Astrocyte of the spinal cord (primary cell): Measurements from ENCODE around the gene ACMSD.

Experiments
- DNase-seq: peaks from one replicate; pipeline ENCODE4 v3.0.0; 2011; ENCODE audit warnings: low read depth, low spot score
- H3K4me3 ChIP-seq: 2 replicates; pipeline ENCODE4 v1.5.1; 2011; ENCODE audit warnings: low read depth, mild to moderate bottlenecking, low read length, moderate library complexity
- in situ Hi-C: cut with HindIII; loops from 2 replicates; pipeline ENCODE4 v1.10.0; 2017; ENCODE audit warnings: low sequenced_read_pairs
- TF ChIP-seq, protein P1 (sequence below): IDR thresholded peaks from 2 replicates; pipeline ENCODE4 v1.5.1; 2012; ENCODE audit warnings: low read depth, mild to moderate bottlenecking, low read length, inconsistent platforms

ACMSD gene

GRCh38 chr2:134924912-134925311 is 86.5 kb downstream of the ACMSD start:
- no peak for DNase-seq
- in situ Hi-C loops: no loop called here
- TF ChIP-seq, protein P1, sequence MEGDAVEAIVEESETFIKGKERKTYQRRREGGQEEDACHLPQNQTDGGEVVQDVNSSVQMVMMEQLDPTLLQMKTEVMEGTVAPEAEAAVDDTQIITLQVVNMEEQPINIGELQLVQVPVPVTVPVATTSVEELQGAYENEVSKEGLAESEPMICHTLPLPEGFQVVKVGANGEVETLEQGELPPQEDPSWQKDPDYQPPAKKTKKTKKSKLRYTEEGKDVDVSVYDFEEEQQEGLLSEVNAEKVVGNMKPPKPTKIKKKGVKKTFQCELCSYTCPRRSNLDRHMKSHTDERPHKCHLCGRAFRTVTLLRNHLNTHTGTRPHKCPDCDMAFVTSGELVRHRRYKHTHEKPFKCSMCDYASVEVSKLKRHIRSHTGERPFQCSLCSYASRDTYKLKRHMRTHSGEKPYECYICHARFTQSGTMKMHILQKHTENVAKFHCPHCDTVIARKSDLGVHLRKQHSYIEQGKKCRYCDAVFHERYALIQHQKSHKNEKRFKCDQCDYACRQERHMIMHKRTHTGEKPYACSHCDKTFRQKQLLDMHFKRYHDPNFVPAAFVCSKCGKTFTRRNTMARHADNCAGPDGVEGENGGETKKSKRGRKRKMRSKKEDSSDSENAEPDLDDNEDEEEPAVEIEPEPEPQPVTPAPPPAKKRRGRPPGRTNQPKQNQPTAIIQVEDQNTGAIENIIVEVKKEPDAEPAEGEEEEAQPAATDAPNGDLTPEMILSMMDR: no peak
- H3K4me3 ChIP-seq: no peak overlapping the region

DNA sequence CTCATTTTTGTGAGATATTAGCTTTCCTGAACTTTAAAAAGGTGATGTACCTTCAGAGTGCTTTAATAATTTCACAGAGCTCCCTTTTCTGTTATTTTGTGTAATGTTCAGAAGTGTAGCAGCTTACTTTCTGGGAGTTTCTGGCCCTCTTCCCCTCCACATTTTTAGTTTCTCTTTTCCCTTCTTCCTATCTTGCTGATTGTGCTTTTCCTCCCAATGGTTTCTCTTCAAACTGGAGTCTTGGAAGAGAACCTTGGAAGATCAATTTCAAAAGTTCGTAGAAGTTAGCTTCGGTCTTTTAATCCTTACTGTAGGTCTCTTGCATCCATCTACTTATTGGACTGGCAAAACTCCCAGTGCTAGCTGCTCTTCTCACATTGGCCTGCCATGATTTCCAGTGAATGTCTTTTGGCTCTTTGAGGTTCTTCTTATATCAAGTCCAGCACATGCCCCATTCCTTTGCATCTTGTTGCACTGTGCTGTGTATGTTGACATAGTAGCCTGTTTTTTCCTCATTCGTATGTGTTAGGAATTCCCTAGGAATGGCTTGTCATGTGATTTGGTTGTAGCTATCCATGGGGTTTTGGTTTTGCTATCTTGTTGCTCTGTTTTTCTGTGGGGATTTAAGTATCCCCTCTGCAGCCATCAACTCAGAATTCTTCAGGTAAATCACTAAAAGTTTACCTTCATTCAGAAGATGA is 88.0 kb downstream of the ACMSD start:
- peak; percentile 2 for DNase-seq
- TF ChIP-seq, protein P1: no peak
- no peak overlapping the region for H3K4me3 ChIP-seq
- in situ Hi-C loops: no loop called here

GRCh38 chr2:134927195-134927594 is 88.8 kb downstream of the ACMSD start:
- H3K4me3 ChIP-seq: no peak overlapping the region
- TF ChIP-seq, protein P1: no peak
- in situ Hi-C loops: no loop called here
- DNase-seq: peak; percentile 42

DNA sequence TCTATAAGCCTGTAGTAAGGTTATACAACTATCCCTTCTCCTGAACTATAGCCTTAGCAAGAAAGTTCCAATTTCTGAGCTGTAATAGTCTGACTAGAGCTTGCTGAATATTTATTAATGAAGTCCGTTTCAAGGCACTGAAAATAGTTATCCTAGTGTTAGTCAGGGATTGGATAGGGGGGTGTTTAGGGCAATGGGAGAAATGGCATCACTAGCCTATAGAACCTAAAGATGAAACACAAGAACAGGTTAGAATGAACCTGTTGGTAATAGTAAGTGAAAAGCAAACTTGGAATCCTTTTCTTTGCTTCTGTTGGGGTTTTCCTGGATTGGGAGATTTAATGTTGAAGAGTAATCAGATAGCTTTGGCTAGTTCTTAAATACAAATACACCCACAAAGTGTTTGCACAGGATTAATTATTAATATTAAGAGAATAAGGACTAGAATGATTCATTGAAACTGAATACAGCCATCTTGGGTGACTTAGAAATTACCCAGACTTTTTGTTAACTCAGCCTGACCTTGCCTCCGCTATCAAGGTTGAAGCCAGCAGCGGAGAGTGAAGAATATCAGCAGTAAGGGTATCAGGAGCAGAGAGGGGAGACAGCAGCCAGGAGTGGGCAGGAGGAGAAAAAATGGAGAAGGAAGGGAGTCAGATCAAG is 94.6 kb downstream of the ACMSD start:
- no peak for DNase-seq
- TF ChIP-seq, protein P1: no peak
- in situ Hi-C loops: no loop called here
- no peak overlapping the region for H3K4me3 ChIP-seq

- in situ Hi-C loops: no loop called here
- TF ChIP-seq, protein P1: no peak
- H3K4me3 ChIP-seq: no peak overlapping the region
- no peak for DNase-seq
Observed at GRCh38 chr2:134933732-134934131, 95.3 kb downstream of the ACMSD start.

- in situ Hi-C loops: no loop called here
- TF ChIP-seq, protein P1: no peak
- H3K4me3 ChIP-seq: no peak overlapping the region
- no peak for DNase-seq
Observed at GRCh38 chr2:134934150-134934549, 95.7 kb downstream of the ACMSD start.
